Activated B cell treated with CpG ODN at 0.5 μM for 24 hours (primary cell): ENCODE measurements around the gene COQ8A. TPM values are rescaled to one million over a fixed set of nuclear protein-coding genes. Genes with fewer than 3 reads are reported as not detected.

ENCODE experiments used
- ATAC-seq: fragments of 200-7000 bp; cut with Tn5 transposase; one replicate; pipeline ENCODE4 v1.10.0; 2021; ENCODE audit warnings: low read depth, mild to moderate bottlenecking, moderate library complexity
- CTCF ChIA-PET: fragments of 350-600 bp; sonication (Branson Sonifier 250); formaldehyde crosslinking; loops from one replicate; lab custom pipeline; 2021; ENCODE audit warnings: antibody characterized with exemption; lab: Charles Lee
- POLR2A ChIA-PET: fragments of 350-600 bp; sonication (Branson Sonifier 250); formaldehyde crosslinking; loops from one replicate; lab custom pipeline; 2021; ENCODE audit warnings: antibody characterized with exemption; lab: Charles Lee
- DNase-seq: peaks from one replicate; pipeline ENCODE4 v3.0.0; 2022
- H3K27ac Mint-ChIP-seq: one replicate; pipeline ENCODE4 v1.8.0; 2020; ENCODE audit warnings: mixed read lengths
- H3K27me3 Mint-ChIP-seq: one replicate; pipeline ENCODE4 v1.8.0; 2021; ENCODE audit warnings: mixed read lengths
- H3K36me3 Mint-ChIP-seq: one replicate; pipeline ENCODE4 v1.8.0; 2021; ENCODE audit warnings: low read depth, mixed read lengths
- H3K4me1 Mint-ChIP-seq: one replicate; pipeline ENCODE4 v1.8.0; 2021; ENCODE audit warnings: mixed read lengths
- H3K4me3 Mint-ChIP-seq: one replicate; pipeline ENCODE4 v1.8.0; 2020; ENCODE audit warnings: mild to moderate bottlenecking, mixed read lengths
- H3K9me3 Mint-ChIP-seq: one replicate; pipeline ENCODE4 v1.8.0; 2020; ENCODE audit warnings: mixed read lengths
- intact Hi-C: fragments of 100-400 bp; cut with micrococcal nuclease; formaldehyde crosslinking; loops from one replicate; pipeline ENCODE4 v1.15.1; 2024
- total RNA-seq: library from RNA; stranded (reverse); gene quantifications from 2 replicates; pipeline ENCODE4 v1.2.3, GENCODE V29; 2022
- TF ChIP-seq, protein P1 (sequence below): fragments of 200-600 bp; IDR thresholded peaks from one replicate; pipeline ENCODE4 v1.8.0; 2022; ENCODE audit warnings: antibody characterized with exemption, mild to moderate bottlenecking

COQ8A gene
- total RNA-seq, 1 donor from 2014 or later = 28.5 TPM

DNA sequence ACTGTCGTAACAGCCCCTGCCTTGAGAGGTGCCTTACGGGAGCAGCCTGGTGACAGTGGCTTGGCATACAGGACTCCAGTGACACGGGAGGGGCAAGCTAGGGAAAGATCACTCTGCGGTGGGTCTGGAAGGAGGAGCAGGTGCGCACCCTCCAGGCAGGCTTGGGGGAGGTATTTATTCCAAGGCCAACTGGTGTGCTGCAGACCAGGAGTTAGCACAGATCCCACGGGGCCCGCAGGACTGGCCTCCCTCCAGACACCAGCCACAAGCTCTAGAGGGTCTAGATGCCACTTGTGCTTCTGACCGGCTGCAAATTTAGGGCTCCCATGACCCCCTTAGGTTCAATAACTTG is 47.6 kb upstream of the COQ8A start:
- ChIA-PET POLR2A (no interaction called here), CTCF (no interaction called here)
- ATAC-seq (no peak), DNase-seq (no peak)
- Mint-ChIP-seq H3K4me1 (no peaks in the 10 kb centered on the region), H3K9me3 (no peaks in the 10 kb centered on the region), H3K27ac (no peak overlapping the region), H3K36me3 (peaks cover 47% of the 10 kb centered on the region), H3K4me3 (no peak overlapping the region), H3K27me3 (no peaks in the 10 kb centered on the region)
- TF ChIP-seq, protein P1, sequence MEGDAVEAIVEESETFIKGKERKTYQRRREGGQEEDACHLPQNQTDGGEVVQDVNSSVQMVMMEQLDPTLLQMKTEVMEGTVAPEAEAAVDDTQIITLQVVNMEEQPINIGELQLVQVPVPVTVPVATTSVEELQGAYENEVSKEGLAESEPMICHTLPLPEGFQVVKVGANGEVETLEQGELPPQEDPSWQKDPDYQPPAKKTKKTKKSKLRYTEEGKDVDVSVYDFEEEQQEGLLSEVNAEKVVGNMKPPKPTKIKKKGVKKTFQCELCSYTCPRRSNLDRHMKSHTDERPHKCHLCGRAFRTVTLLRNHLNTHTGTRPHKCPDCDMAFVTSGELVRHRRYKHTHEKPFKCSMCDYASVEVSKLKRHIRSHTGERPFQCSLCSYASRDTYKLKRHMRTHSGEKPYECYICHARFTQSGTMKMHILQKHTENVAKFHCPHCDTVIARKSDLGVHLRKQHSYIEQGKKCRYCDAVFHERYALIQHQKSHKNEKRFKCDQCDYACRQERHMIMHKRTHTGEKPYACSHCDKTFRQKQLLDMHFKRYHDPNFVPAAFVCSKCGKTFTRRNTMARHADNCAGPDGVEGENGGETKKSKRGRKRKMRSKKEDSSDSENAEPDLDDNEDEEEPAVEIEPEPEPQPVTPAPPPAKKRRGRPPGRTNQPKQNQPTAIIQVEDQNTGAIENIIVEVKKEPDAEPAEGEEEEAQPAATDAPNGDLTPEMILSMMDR = no peak
- intact Hi-C loops = no loop called here

DNA sequence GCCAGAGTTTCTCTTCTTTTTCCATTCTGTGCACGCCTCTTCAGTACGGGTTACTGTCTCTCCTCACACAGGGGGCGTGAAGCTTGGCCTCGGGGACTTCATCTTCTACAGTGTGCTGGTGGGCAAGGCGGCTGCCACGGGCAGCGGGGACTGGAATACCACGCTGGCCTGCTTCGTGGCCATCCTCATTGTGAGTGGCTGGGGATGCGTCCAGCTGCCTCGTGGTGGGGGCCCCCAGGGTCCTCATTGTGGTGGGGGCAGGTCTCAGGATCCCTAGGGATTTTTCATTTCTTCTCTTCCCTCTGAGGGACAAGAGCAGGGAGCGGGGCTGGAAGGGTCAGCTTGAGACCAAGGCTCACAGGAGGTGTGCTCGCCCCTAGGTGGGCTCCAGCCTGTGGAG is 46.2 kb upstream of the COQ8A start:
- CTCF ChIA-PET = no interaction called here
- H3K27me3 Mint-ChIP-seq = no peaks in the 10 kb centered on the region
- POLR2A ChIA-PET = no interaction called here
- no peaks in the 10 kb centered on the region for H3K9me3 Mint-ChIP-seq
- no peaks in the 10 kb centered on the region for H3K4me1 Mint-ChIP-seq
- H3K27ac Mint-ChIP-seq = no peak overlapping the region
- ATAC-seq (no peak), DNase-seq (no peak)
- peaks cover 52% of the 10 kb centered on the region for H3K36me3 Mint-ChIP-seq
- TF ChIP-seq, protein P1 = no peak
- no peak overlapping the region for H3K4me3 Mint-ChIP-seq
- intact Hi-C loops = no loop called here

DNA sequence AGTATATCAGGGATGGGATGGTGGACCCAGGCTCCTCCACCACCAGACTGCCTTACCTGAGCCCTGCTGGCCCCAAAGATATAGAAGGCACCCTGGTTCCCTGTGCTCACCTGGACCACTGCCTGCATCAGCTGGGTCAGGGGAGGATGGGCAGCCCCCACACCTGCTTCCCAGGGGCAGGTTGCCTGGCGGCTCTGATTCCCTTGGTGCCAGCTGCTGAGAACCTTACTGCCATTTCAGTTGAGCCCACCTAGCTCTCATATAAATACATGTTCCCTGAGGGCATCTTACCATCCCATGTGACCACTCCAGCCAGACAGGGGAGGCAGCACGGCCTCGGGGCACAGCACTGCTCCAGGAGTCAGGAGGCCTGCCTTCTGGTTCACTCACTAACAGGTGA is 45.3 kb upstream of the COQ8A start:
- intact Hi-C loops = no loop called here
- no peaks in the 10 kb centered on the region for H3K9me3 Mint-ChIP-seq
- no peak for ATAC-seq
- H3K4me1 Mint-ChIP-seq = no peaks in the 10 kb centered on the region
- ChIA-PET POLR2A (no interaction called here), CTCF (no interaction called here)
- no peak overlapping the region for H3K4me3 Mint-ChIP-seq
- no peak overlapping the region for H3K27ac Mint-ChIP-seq
- DNase-seq = no peak
- H3K27me3 Mint-ChIP-seq = no peaks in the 10 kb centered on the region
- TF ChIP-seq, protein P1 = no peak
- H3K36me3 Mint-ChIP-seq = peaks cover 53% of the 10 kb centered on the region

GRCh38 chr1:226895644-226896043 is 44.5 kb upstream of the COQ8A start:
- Mint-ChIP-seq H3K4me1 (no peaks in the 10 kb centered on the region), H3K36me3 (peaks cover 50% of the 10 kb centered on the region), H3K27me3 (no peaks in the 10 kb centered on the region), H3K27ac (no peak overlapping the region), H3K4me3 (no peak overlapping the region), H3K9me3 (no peaks in the 10 kb centered on the region)
- ATAC-seq (no peak), DNase-seq (no peak)
- ChIA-PET POLR2A (no interaction called here), CTCF (no interaction called here)
- intact Hi-C loops = no loop called here
- TF ChIP-seq, protein P1 = no peak

DNA sequence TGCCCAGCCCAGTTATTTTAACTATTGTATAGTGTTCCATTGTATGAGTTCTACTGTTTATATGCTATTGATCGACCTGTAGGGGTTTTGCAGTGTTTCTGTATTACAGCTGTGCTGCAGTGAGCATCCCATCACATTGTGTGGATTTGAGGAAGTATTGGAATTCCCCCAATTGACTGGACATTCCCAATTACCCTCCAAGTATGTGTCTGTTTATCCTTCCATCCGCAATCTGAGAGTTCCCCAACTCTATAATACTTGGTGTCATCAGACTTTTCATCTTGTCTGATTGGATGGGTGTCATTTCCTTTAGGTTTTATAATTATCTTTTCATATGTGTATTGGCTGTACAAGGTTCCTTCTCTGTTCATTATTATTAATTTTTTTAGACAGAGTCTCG is 41.8 kb upstream of the COQ8A start:
- ChIA-PET CTCF (no interaction called here), POLR2A (no interaction called here)
- TF ChIP-seq, protein P1 = no peak
- no peaks in the 10 kb centered on the region for H3K9me3 Mint-ChIP-seq
- DNase-seq (no peak), ATAC-seq (no peak)
- intact Hi-C loops = no loop called here
- no peak overlapping the region for H3K4me3 Mint-ChIP-seq
- H3K36me3 Mint-ChIP-seq = peaks cover 30% of the 10 kb centered on the region
- no peaks in the 10 kb centered on the region for H3K4me1 Mint-ChIP-seq
- H3K27ac Mint-ChIP-seq = no peak overlapping the region
- H3K27me3 Mint-ChIP-seq = no peaks in the 10 kb centered on the region
